Central memory CD8-positive, alpha-beta T cell (primary cell): Measurements from ENCODE around the gene RING1.
"Not testable (repeated sequence)": the region's sequence is repeated elsewhere in the genome, so short reads cannot be mapped to it uniquely, and the experiment has no call there.

Experiments used
- ATAC-seq: fragments of 150-1000 bp; cut with Tn5 transposase; replicated peaks from 2 replicates; pipeline ENCODE4 v1.10.0; 2022; ENCODE audit warnings: mild to moderate bottlenecking, moderate FRiP score, moderate number of reproducible peaks; ENCODE audit not compliant: poor library complexity, severe bottlenecking; ENCODE audit errors: extremely low read depth
- DNase-seq, 2 donors: peaks; one replicate each; pipeline ENCODE4 v3.0.0; 2021; ENCODE audit warnings: low spot score in 2 of 2
- H3K27ac Mint-ChIP-seq: one replicate; pipeline ENCODE4 v1.8.0; 2022; ENCODE audit warnings: low read depth, mild to moderate bottlenecking, moderate library complexity, mixed read lengths
- H3K27me3 Mint-ChIP-seq: one replicate; pipeline ENCODE4 v1.8.0; 2022; ENCODE audit warnings: mixed read lengths
- H3K36me3 Mint-ChIP-seq: one replicate; pipeline ENCODE4 v1.8.0; 2022; ENCODE audit warnings: mild to moderate bottlenecking, moderate library complexity, mixed read lengths; ENCODE audit not compliant: insufficient read depth
- H3K4me1 Mint-ChIP-seq: one replicate; pipeline ENCODE4 v1.8.0; 2022; ENCODE audit warnings: mixed read lengths
- H3K4me3 Mint-ChIP-seq: one replicate; pipeline ENCODE4 v1.8.0; 2022; ENCODE audit warnings: mild to moderate bottlenecking, moderate library complexity, mixed read lengths
- H3K9me3 Mint-ChIP-seq: one replicate; pipeline ENCODE4 v1.8.0; 2022; ENCODE audit warnings: mixed read lengths

RING1 gene

DNA sequence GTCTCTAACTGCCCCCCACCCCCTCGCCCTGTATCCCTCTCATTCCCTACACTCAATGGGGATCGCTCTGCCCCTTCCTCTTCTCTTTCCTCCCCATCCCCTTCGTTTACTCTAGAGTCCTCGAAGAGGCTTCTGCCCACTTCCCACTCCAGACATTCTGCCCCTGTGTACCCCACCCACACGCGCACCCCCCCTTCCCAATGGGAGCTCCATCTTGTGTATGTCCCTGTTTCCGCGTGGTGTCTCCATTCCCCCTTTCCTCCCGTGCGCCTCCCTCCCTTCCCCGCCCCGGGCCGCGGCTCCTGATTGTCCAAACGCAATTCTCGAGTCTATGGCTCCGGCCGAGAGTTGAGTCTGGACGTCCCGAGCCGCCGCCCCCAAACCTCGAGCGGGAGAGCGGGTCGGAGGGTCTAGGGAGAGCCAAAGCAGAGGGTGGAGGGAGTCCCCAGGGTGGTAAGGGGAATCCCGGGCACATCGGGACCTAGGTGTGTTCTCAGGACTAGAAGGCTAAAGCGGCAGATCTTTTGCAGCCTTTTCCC lies 679 bp upstream of the RING1 start:
- DNase-seq (no peak), ATAC-seq (no peak)
- peak overlapping the region; percentile 85 for H3K4me3 Mint-ChIP-seq
- H3K27ac Mint-ChIP-seq, result peak overlapping the region; percentile 90
- H3K36me3 Mint-ChIP-seq, result peaks cover 38% of the 10 kb centered on the region
- H3K4me1 Mint-ChIP-seq, result peaks cover 58% of the 10 kb centered on the region
- H3K9me3 Mint-ChIP-seq, result no peaks in the 10 kb centered on the region
- H3K27me3 Mint-ChIP-seq, result peaks cover 5% of the 10 kb centered on the region

- Mint-ChIP-seq H3K27me3 (peaks cover 28% of the 10 kb centered on the region), H3K9me3 (no peaks in the 10 kb centered on the region), H3K36me3 (peaks cover 27% of the 10 kb centered on the region), H3K27ac (peak overlapping the region; percentile 90), H3K4me3 (peak overlapping the region; percentile 85), H3K4me1 (peaks cover 59% of the 10 kb centered on the region)
- ATAC-seq (no peak), DNase-seq (no peak)
Observed at GRCh38 chr6:33209856-33210255, 1.6 kb downstream of the RING1 start.

DNA sequence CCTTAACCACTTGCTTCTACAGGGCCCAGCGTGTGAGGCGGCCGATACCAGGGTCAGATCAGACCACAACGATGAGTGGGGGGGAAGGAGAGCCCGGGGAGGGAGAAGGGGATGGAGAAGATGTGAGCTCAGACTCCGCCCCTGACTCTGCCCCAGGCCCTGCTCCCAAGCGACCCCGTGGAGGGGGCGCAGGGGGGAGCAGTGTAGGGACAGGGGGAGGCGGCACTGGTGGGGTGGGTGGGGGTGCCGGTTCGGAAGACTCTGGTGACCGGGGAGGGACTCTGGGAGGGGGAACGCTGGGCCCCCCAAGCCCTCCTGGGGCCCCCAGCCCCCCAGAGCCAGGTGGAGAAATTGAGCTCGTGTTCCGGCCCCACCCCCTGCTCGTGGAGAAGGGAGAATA lies 2.8 kb downstream of the RING1 start:
- Mint-ChIP-seq H3K27ac (no peak overlapping the region), H3K4me3 (no peak overlapping the region), H3K4me1 (peaks cover 46% of the 10 kb centered on the region), H3K9me3 (no peaks in the 10 kb centered on the region), H3K27me3 (peaks cover 40% of the 10 kb centered on the region), H3K36me3 (peaks cover 25% of the 10 kb centered on the region)
- DNase-seq, result no peak
- ATAC-seq, result no peak

DNA sequence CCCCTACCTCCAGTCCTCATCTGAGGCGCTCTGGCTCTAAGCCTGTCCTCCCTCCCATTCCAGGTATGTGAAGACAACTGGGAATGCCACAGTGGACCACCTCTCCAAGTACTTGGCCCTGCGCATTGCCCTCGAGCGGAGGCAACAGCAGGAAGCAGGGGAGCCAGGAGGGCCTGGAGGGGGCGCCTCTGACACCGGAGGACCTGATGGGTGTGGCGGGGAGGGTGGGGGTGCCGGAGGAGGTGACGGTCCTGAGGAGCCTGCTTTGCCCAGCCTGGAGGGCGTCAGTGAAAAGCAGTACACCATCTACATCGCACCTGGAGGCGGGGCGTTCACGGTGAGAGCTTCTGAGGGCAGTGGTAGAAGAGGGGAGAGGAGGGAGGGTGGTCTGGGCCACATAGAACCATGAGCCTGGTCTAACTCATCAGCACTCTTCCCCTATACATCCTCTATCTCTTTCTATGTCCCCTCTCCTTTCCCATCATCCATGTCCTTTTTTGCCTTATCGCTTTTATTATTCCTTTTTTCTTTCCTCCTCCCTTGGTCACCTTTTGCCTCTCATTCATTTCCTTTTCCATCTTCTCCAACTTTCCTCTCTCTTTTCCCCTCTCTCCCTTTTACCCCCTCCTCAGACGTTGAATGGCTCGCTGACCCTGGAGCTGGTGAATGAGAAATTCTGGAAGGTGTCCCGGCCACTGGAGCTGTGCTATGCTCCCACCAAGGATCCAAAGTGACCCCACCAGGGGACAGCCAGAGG lies 3.5 kb downstream of the RING1 start:
- ATAC-seq (no peak), DNase-seq (no peak)
- no peak overlapping the region for H3K4me3 Mint-ChIP-seq
- no peaks in the 10 kb centered on the region for H3K9me3 Mint-ChIP-seq
- H3K27me3 Mint-ChIP-seq, result peaks cover 43% of the 10 kb centered on the region
- H3K4me1 Mint-ChIP-seq, result peaks cover 42% of the 10 kb centered on the region
- H3K27ac Mint-ChIP-seq, result no peak overlapping the region
- peaks cover 25% of the 10 kb centered on the region for H3K36me3 Mint-ChIP-seq

- peak overlapping the region; percentile 75 for H3K4me3 Mint-ChIP-seq
- peaks cover 53% of the 10 kb centered on the region for H3K27me3 Mint-ChIP-seq
- peaks cover 24% of the 10 kb centered on the region for H3K36me3 Mint-ChIP-seq
- no peak overlapping the region for H3K27ac Mint-ChIP-seq
- peaks cover 38% of the 10 kb centered on the region for H3K4me1 Mint-ChIP-seq
- no peaks in the 10 kb centered on the region for H3K9me3 Mint-ChIP-seq
- DNase-seq, result no peak
- ATAC-seq, result no peak
Observed at GRCh38 chr6:33212857-33213165, 4.5 kb downstream of the RING1 start.

- ATAC-seq, result no peak
- Mint-ChIP-seq H3K27ac (peak overlapping the region; percentile 58), H3K36me3 (peaks cover 20% of the 10 kb centered on the region), H3K4me3 (peak overlapping the region; percentile 75), H3K9me3 (no peaks in the 10 kb centered on the region), H3K27me3 (peaks cover 58% of the 10 kb centered on the region), H3K4me1 (peaks cover 36% of the 10 kb centered on the region)
- no peak for DNase-seq
Observed at GRCh38 chr6:33213166-33213988, 5.1 kb downstream of the RING1 start.

- Mint-ChIP-seq H3K27me3 (peaks cover 64% of the 10 kb centered on the region), H3K36me3 (peaks cover 14% of the 10 kb centered on the region), H3K4me1 (peaks cover 32% of the 10 kb centered on the region), H3K27ac (no peak overlapping the region), H3K4me3 (peak overlapping the region; percentile 75), H3K9me3 (no peaks in the 10 kb centered on the region)
- DNase-seq (no peak), ATAC-seq (no peak)
Observed at GRCh38 chr6:33213989-33214335, 5.7 kb downstream of the RING1 start.

DNA sequence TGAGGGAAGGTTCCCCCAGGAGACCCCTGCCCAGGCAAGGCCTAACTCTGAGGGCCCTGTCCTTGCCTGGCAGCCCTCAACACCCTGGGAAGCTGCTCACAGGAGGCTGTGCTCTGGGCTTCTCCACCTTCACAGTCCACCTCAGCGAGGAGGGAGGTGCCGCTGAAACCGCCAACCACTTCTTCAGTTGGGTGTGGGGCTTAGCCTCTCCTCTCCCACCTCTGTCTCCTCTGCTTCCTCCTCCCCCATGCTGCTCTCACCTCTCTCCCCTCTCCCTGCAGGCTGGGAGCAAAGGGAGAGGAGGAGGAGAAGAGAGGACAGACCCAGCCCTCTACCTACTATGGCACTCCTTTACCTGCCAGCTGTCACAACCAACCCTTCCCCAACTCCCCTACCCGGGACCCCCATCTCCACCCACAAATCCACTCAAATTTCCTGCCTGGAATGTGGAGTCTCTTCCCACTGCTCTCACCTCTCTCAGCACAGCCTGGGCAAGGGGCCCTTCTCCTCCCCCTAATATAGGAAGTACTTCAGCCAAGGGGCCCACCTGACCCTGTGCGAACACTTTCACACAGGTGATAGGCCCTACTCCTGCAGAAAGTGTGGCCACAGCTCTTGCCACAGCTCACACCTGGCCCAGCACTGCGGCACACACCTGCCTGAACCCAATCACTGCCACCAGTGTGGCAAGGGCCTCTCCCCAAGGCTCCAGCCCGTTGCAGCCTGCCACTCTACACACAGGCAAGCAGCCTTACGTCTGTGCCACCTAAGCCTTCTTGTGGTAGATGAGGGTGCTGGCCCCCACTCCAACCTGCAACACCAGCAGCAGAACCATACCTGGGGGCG lies 7.2 kb downstream of the RING1 start:
- peaks cover 10% of the 10 kb centered on the region for H3K36me3 Mint-ChIP-seq
- H3K27ac Mint-ChIP-seq, result peak overlapping the region; percentile 60
- no peaks in the 10 kb centered on the region for H3K9me3 Mint-ChIP-seq
- H3K4me1 Mint-ChIP-seq, result peaks cover 23% of the 10 kb centered on the region
- H3K27me3 Mint-ChIP-seq, result peaks cover 68% of the 10 kb centered on the region
- peak; percentile 27 for ATAC-seq
- no peak for DNase-seq
- H3K4me3 Mint-ChIP-seq, result peak overlapping the region; percentile 75

DNA sequence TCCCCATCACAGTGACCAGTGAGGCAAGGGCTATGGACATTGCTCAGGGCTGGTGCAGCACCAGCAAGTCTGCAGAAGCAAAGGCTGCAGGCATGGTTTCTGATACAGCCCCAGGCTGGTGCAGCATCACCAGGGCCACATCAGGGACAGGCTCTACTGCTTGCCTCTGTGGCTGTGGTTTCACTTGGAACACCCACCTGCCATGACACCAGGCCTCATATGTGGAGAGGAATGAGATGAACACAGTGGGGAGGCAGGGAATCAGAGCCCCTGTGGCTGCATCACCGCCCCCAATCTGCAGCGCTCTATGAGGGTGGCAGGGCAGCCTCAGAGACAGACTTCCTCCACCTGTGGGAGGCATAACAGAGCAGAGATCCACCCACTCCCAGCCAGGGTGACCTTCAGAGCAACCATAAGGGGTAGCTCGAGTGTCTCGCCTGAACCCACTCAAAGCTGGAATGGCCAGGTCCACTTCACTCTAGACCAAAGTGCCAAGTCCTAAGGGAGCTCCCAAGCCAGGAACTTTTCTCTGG lies 7.9 kb downstream of the RING1 start:
- Mint-ChIP-seq H3K36me3 (peaks cover 8% of the 10 kb centered on the region), H3K9me3 (no peaks in the 10 kb centered on the region), H3K27me3 (peaks cover 68% of the 10 kb centered on the region), H3K4me3 (no peak overlapping the region), H3K27ac (peak overlapping the region; percentile 60), H3K4me1 (peaks cover 23% of the 10 kb centered on the region)
- ATAC-seq (no peak), DNase-seq (no peak)

DNA sequence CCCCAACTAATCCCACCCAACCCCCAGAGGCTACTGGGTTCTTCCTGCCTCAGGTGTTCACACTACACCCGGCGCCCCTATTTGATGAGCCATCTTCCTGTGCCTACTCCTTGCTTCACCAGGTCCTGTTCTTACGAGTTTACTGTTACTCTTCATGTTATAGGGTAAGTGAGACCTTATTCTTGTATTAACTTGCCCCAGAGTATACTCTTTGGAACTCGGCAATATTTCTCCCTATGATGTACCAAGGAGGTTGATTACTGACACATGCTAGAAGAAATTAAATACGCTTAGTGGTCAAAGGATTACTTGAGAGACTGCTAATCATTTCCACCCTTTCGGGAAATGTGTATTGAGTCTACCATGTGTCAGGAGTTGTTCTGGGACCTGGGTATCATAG lies 8.9 kb downstream of the RING1 start:
- no peak overlapping the region for H3K4me3 Mint-ChIP-seq
- no peak for ATAC-seq
- H3K4me1 Mint-ChIP-seq, result peaks cover 23% of the 10 kb centered on the region
- H3K27me3 Mint-ChIP-seq, result peaks cover 76% of the 10 kb centered on the region
- DNase-seq, result no peak
- peaks cover 3% of the 10 kb centered on the region for H3K36me3 Mint-ChIP-seq
- no peaks in the 10 kb centered on the region for H3K9me3 Mint-ChIP-seq
- no peak overlapping the region for H3K27ac Mint-ChIP-seq

DNA sequence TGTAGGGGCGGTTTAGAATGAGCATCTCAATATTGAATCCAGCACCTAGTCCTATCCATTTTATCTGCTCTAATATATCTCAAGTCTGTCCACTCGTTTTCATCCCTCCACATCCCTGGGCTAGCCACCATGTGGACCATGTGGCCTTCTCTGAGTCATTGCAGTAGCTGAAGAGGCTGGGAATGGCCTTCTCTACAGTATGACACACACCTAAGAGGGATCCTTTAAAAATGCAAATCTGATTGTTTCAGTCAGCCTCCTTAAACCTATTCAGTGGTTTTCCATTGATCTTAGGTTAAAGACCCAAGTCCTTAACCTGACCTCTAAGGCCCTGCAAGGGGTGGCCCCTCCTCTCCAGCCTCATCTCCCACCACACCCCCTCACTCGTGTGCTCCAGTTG lies 9.4 kb downstream of the RING1 start:
- DNase-seq, result no peak
- Mint-ChIP-seq H3K27ac (no peak overlapping the region), H3K9me3 (no peaks in the 10 kb centered on the region), H3K27me3 (peaks cover 76% of the 10 kb centered on the region), H3K4me1 (peaks cover 19% of the 10 kb centered on the region), H3K36me3 (peaks cover 3% of the 10 kb centered on the region), H3K4me3 (no peak overlapping the region)
- no peak for ATAC-seq

GRCh38 chr6:33226503-33227120 lies 18.3 kb downstream of the RING1 start:
- not testable (repeated sequence) for ATAC-seq, H3K4me1 Mint-ChIP-seq, H3K36me3 Mint-ChIP-seq, H3K4me3 Mint-ChIP-seq, H3K27ac Mint-ChIP-seq, DNase-seq, H3K9me3 Mint-ChIP-seq
- H3K27me3 Mint-ChIP-seq, result peaks cover 49% of the 10 kb centered on the region
